Spleen (tissue), 11 donors: Measurements from ENCODE around the gene PHTF2. TPM values are rescaled to one million over a fixed set of nuclear protein-coding genes. Genes with fewer than 3 reads are reported as not detected.

Experiments used
- DNase-seq: peaks from one replicate; pipeline ENCODE4 v3.0.0-alpha.2; 2020
- H3K27ac ChIP-seq, 8 donors: fragments of 200-600 bp; sonication (generic) in 7 of 8; 1 replicate in 4 of 8; 2 replicates in 4 of 8; pipeline versions ENCODE4 v1.5.0 to v1.8.0; 2016 to 2021; ENCODE audit warnings: inconsistent platforms in 4 of 8, mild to moderate bottlenecking in 4 of 8, moderate library complexity in 1 of 8
- H3K27me3 ChIP-seq, 7 donors: fragments of 200-600 bp; sonication (generic) in 6 of 7; replicated peaks in 1 of 7; 1 replicate in 4 of 7; 2 replicates in 3 of 7; pipeline versions ENCODE4 v1.5.0 to v1.8.0; 2016 to 2021; ENCODE audit warnings: inconsistent platforms in 3 of 7, mild to moderate bottlenecking in 1 of 7
- H3K36me3 ChIP-seq, 6 donors: fragments of 200-600 bp; sonication (generic) in 5 of 6; 1 replicate in 4 of 6; 2 replicates in 2 of 6; pipeline versions ENCODE4 v1.5.0 to v1.8.0; 2016 to 2021; ENCODE audit warnings: inconsistent platforms in 2 of 6
- H3K4me1 ChIP-seq, 6 donors: fragments of 200-600 bp; sonication (generic) in 5 of 6; 1 replicate in 3 of 6; 2 replicates in 3 of 6; pipeline versions ENCODE4 v1.5.0 to v1.8.0; 2016 to 2021; ENCODE audit warnings: inconsistent platforms in 3 of 6
- H3K4me3 ChIP-seq, 8 donors: fragments of 200-600 bp; sonication (generic) in 7 of 8; 1 replicate in 4 of 8; 2 replicates in 4 of 8; pipeline versions ENCODE4 v1.5.0 to v1.8.0; 2016 to 2021; ENCODE audit warnings: inconsistent platforms in 4 of 8, mild to moderate bottlenecking in 4 of 8, moderate library complexity in 2 of 8
- H3K9me3 ChIP-seq, 8 donors: fragments of 200-600 bp; sonication (generic) in 7 of 8; 1 replicate in 4 of 8; 2 replicates in 4 of 8; pipeline versions ENCODE4 v1.5.0 to v1.8.0; 2016 to 2021; ENCODE audit warnings: inconsistent platforms in 4 of 8
- CTCF ChIP-seq, 11 experiments: fragments of 200-600 bp in 7 of 11; fragments of 450-650 bp in 4 of 11; sonication (generic) in 4 of 11; IDR thresholded peaks in 8 of 11; conservative IDR thresholded peaks in 3 of 11; 1 replicate in 7 of 11; 2 replicates in 4 of 11; pipeline versions ENCODE4 v1.4.0 to v1.8.0; 2016 to 2021; ENCODE audit warnings: antibody characterized with exemption in 11 of 11, inconsistent platforms in 4 of 11, mild to moderate bottlenecking in 1 of 11
- POLR2A ChIP-seq, 3 donors: fragments of 450-650 bp; IDR thresholded peaks; one replicate each; pipeline ENCODE4 v1.5.1; 2017; ENCODE audit warnings: antibody characterized with exemption in 3 of 3, mild to moderate bottlenecking in 1 of 3
- POLR2AphosphoS5 ChIP-seq, 3 donors: sonication (generic); formaldehyde crosslinking; IDR thresholded peaks; one replicate each; pipeline ENCODE4 v1.5.1; 2017; ENCODE audit warnings: antibody characterized with exemption in 3 of 3
- WGBS, 5 donors: extraction: QIAGEN DNeasy Blood & Tissue Kit in 3 of 5; methylation state at CpG; one replicate each; pipeline versions ENCODE4 v1.1.5 to v1.1.7; 2013 to 2018; 5-methylcytosine and 5-hydroxymethylcytosine counted together
- intact Hi-C: fragments of 100-400 bp; cut with DNase I; formaldehyde crosslinking; loops from one replicate; pipeline ENCODE4 v1.15.0; 2023; ENCODE audit warnings: low total_unique reads
- polyA plus RNA-seq, 3 donors: library from polyadenylated mRNA; stranded (reverse); fragments of 200-250 nt; gene quantifications; one replicate each; pipeline ENCODE4 v1.2.1, GENCODE V29; 2013
- total RNA-seq, 7 donors: library from RNA; depleted of rRNA in 3 of 7; stranded (reverse); fragments of >200 nt in 3 of 7; fragmentation: NEBNext Ultra II Directional in 4 of 7; extraction: Animal tissue kit (Norgen Biotek cat#: 25700) in 4 of 7; gene quantifications; one replicate each; pipeline versions ENCODE4 v1.1.0 to v1.2.1, GENCODE V29; 2016 to 2021
- donor health status: healthy with polysubstance abuse.
- donor health status: DM: no; HTN: no; CAD: no; lungs with moderate emphysema.
- donor health status: DM: no; HTN: no; CAD: no.
- donor health status: Bipolar disorder and iron deficiency.
- donor health status: healthy.
- donor health status: DM: no; HTN: no; CAD: no.
- donor health status: DM: yes; HTN: yes; CAD: no.

The PHTF2 gene
- total and polyA plus RNA-seq, 10 donors: 13.3 to 47.7 (median 34.7) TPM

- Histone ChIP-seq H3K4me1 (peaks cover 0 to 33% (median 15%) of the 10 kb centered on the region in 6 donors), H3K27me3 (no peaks in the 10 kb centered on the region), H3K27ac (no peak overlapping the region), H3K36me3 (peaks cover 0 to 58% (median 19%) of the 10 kb centered on the region in 6 donors), H3K9me3 (peaks cover 15 to 85% (median 72%) of the 10 kb centered on the region in 8 donors), H3K4me3 (no peak overlapping the region)
- no peak for TF ChIP-seq POLR2AphosphoS5 (IDR thresholded peaks at IDR 0.05)
- no peak for TF ChIP-seq CTCF (IDR thresholded peaks at IDR 0.05 in 8 of 11, conservative IDR thresholded peaks at IDR 0.05 in 3 of 11)
- TF ChIP-seq POLR2A (IDR thresholded peaks at IDR 0.05): no peak
- intact Hi-C loops: no loop called here
- DNase-seq: no peak
- 92 to 100% (median 98%) methylated on average over 2 of the region's 2 CpGs for WGBS, 5 donors
Observed at GRCh38 chr7:77820967-77821366, 22.4 kb downstream of the PHTF2 start.

GRCh38 chr7:77822269-77822668 lies 23.7 kb downstream of the PHTF2 start:
- Histone ChIP-seq H3K9me3 (peaks cover 15 to 84% (median 75%) of the 10 kb centered on the region in 8 donors), H3K4me1 (peaks cover 0 to 41% (median 17%) of the 10 kb centered on the region in 6 donors), H3K27me3 (no peaks in the 10 kb centered on the region), H3K27ac (peak overlapping the region in 1 of 8 donors; percentile 40), H3K4me3 (no peak overlapping the region), H3K36me3 (peaks cover 0 to 45% (median 12%) of the 10 kb centered on the region in 6 donors)
- intact Hi-C loops: no loop called here
- TF ChIP-seq POLR2AphosphoS5 (IDR thresholded peaks at IDR 0.05): no peak
- TF ChIP-seq CTCF (IDR thresholded peaks at IDR 0.05 in 8 of 11, conservative IDR thresholded peaks at IDR 0.05 in 3 of 11): no peak
- TF ChIP-seq POLR2A (IDR thresholded peaks at IDR 0.05): no peak
- WGBS, 5 donors: 4 to 100% (median 53%) methylated on average over 1 of the region's 1 CpG
- DNase-seq: no peak

GRCh38 chr7:77823787-77824186 lies 25.2 kb downstream of the PHTF2 start:
- 63 to 83% (median 70%) methylated on average over 2 of the region's 2 CpGs for WGBS, 5 donors
- intact Hi-C loops: no loop called here
- peaks cover 15 to 68% (median 59%) of the 10 kb centered on the region in 8 donors for H3K9me3 ChIP-seq
- TF ChIP-seq POLR2AphosphoS5 (IDR thresholded peaks at IDR 0.05) (no peak), CTCF (IDR thresholded peaks at IDR 0.05 in 8 of 11, conservative IDR thresholded peaks at IDR 0.05 in 3 of 11) (no peak), POLR2A (IDR thresholded peaks at IDR 0.05) (no peak)
- peak overlapping the region in 1 of 8 donors; percentile 36 for H3K4me3 ChIP-seq
- no peak for DNase-seq
- H3K27ac ChIP-seq: peak overlapping the region in 7 of 8 donors; percentile 45 to 84 (median 78)
- H3K27me3 ChIP-seq: no peaks in the 10 kb centered on the region
- peaks cover 0 to 31% (median 6%) of the 10 kb centered on the region in 6 donors for H3K36me3 ChIP-seq
- peaks cover 4 to 54% (median 32%) of the 10 kb centered on the region in 6 donors for H3K4me1 ChIP-seq

- intact Hi-C loops: no loop called here
- peaks cover 0 to 28% (median 6%) of the 10 kb centered on the region in 6 donors for H3K36me3 ChIP-seq
- peak overlapping the region in 7 of 8 donors; percentile 13 to 84 (median 78) for H3K27ac ChIP-seq
- peaks cover 4 to 54% (median 35%) of the 10 kb centered on the region in 6 donors for H3K4me1 ChIP-seq
- H3K27me3 ChIP-seq: no peaks in the 10 kb centered on the region
- 94 to 97% (median 95%) methylated on average over 5 of the region's 5 CpGs for WGBS, 5 donors
- TF ChIP-seq CTCF (IDR thresholded peaks at IDR 0.05 in 8 of 11, conservative IDR thresholded peaks at IDR 0.05 in 3 of 11): no peak
- TF ChIP-seq POLR2AphosphoS5 (IDR thresholded peaks at IDR 0.05): no peak
- TF ChIP-seq POLR2A (IDR thresholded peaks at IDR 0.05): no peak
- no peak for DNase-seq
- peaks cover 15 to 60% (median 51%) of the 10 kb centered on the region in 8 donors for H3K9me3 ChIP-seq
- H3K4me3 ChIP-seq: no peak overlapping the region
Observed at GRCh38 chr7:77824636-77825035, 26.1 kb downstream of the PHTF2 start.
